Brain pericyte (primary cell): Measurements from ENCODE around the gene FRMD5.
"Not testable (repeated sequence)": the region's sequence is repeated elsewhere in the genome, so short reads cannot be mapped to it uniquely, and the experiment has no call there.

Experiments
- DNase-seq: peaks from one replicate; pipeline ENCODE4 v3.0.0-alpha.2; 2012; ENCODE audit warnings: low read depth, low spot score

Gene FRMD5

DNA sequence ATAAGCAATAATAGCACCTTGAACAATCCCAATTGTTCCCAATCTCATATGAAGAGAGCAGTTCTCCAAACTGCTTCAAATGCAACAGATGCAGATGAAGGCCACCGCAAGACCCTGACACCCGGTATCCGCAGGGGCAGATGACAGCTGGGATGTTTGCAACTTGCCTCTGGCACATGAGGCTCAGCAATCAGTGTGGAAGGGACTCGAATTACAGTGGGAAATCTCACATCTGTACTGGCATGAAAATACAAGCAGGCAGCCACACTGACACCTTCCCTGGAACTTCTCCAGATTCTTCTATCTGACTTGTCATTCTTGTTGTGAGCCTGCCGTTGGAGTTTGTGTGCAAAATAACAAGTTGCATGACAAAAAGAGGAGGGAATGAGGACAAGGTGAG lies 299.5 kb downstream of the FRMD5 start:
- DNase-seq: no peak

DNA sequence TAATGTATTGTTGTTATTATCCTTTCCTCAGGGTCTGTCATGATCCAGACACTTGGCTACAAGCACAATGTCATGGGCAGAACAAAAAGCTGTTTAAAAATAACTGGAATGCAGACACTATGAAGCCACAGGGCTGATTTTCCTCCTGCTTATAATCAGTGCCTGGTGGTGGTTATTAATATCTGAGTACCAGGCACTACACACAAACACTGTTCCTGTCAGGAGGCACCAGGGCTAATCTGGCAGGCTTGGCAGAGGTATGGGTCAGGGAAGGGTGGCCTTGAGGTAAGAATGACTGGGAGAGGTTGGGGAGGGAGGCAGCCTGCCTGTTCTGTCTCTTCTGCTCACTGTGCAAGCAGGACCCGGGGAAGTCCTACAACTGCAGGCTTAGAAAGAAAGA lies 301.1 kb downstream of the FRMD5 start:
- no peak for DNase-seq

DNA sequence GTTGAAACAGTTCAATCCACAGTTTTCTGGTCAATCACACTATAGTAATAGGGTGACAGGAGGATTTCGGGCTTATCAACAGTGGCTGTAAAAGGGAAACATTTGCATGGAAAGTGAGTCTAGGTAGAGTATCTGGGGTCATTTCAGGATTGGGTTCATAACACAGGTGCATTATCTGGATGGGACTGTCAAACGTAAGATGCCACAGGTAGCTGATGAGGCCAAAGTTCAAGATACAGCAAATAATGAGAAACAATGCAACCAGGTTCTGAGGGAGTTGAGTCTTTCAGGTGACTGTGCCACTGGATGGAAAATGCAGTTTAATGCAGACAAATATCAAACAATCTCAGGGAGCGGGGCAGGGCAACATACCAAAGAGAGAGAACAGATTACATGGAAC lies 306.0 kb downstream of the FRMD5 start:
- DNase-seq: no peak

DNA sequence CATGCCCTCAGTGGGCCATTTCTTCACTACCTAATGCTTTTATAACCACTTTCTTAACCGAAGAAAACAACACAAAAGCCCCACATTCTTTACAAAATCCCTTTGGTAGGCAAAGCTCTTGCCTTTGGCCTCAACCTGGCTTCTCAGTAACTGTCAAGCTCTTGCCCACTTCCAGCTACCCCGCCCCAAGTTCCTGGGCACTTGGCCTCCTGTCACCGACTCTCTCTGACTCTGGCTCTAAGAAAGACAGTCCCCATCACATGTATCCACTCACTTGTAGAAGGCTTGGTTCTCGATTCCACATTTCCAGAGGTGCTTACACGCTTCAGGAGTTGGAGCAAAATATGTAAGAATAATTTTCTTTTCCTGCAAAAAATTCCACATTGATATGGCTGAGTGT lies 307.2 kb downstream of the FRMD5 start:
- DNase-seq: no peak

DNA sequence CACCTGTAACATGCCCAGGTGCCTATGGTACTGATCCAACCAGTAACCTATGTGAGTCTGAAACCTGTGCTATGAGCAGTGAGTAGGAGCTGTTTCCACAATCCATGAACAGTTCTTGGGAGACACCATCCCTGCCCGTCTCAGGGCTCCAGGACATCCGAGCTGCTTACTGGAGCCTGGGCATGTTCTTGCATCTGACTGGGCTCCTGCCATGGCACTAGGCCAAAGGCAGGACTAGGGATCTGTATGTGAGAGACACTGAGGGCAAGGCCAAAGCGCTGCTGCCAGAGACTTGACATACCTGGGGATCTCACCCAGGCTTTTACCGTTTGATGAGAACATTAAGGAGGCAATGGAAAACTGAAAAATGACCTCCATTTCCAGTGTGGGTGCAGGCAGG lies 308.5 kb downstream of the FRMD5 start:
- DNase-seq: no peak

DNA sequence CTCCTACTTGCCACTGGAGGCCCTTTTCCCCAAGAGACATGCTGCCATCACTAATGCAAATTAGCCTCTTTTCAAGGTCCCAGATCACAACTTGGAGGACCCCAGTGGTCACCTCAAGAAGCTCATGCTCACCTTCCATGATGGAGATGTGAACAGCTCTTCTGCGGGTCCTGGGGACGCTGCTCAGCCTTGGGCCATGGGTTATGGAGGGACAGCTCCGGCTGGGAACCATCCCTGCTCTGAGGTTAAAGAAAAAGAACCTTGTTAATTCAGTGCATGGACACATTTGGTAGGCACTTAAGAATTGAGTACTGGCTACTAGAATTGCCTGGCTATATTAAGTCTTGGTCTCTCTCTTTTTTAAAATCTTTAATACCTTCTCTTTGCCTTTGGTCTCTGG lies 311.5 kb downstream of the FRMD5 start:
- no peak for DNase-seq

DNA sequence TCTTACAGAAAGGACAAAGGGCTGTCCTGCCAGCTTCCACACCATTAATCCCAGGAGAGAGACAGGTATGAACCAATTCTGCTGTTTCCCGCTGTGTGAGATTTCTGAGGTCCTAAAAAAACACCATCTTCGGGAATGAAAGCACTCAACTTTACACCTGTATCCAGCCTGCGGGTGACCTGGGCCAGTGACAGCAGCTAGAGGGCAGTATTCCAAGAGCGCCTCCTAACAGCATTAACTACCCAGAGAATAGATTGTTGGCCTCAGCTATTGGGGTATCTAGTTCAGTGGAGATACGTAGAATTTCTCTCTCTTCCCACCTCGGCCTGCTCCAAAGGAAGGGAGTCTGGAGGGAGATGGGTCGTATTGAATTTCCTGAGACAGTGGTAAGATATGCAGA lies 313.1 kb downstream of the FRMD5 start:
- DNase-seq: no peak

DNA sequence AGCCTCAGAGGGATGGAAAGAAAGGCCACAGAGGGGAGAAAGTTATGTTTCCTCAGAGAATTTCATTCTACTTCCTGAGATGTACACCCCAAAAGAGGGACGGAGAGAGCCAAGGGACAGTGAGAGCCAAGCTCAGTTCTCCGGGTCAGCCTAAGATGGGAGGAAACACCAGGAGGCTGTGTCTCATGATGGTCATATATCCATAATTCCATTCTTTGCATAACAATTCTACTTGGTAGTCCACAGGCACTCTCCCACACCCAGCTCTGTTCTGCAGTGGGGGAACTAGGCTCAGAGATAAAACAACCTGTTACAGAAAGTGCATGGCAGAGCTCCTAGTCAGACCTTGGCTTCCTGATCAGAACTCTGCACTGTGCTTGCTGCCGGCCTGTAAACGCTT lies 313.8 kb downstream of the FRMD5 start:
- DNase-seq: no peak

DNA sequence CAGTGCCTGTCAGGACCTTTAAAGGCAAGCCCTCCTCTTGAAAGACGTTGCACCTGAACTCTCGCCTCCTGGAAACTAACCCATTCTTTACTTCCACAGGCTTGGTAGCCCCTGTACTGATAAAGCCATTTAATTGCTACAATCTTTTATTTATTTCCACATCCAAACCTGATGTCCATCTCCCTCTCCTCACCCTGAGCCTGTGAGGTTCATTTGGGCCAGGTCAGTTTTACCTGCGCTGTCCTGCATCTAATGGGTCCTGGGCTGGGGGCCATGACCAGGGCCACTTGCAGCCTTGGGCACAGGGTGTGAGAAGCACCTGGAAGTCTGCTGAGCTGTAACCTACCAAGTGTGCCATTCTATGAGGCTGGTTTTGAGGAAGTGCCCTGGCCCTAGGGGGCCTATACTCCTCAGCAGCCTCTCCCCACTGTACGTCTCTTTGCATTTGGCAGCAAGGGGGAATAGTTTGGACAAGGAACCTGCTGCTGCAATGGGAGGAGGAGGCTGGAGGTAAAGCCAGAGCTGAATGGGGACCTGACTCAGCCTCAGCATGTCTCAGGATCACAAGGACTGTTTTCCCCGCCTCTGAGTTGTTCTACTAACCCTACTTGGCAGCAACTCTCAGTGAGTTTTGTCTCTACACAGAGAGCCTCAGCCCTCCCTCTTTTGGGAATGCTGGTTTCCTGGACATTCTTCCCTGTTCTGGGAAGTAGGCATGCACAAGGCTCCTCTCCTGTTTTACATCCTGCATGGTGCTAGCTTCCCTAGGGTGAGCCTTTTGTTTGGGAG lies 314.5 kb downstream of the FRMD5 start:
- no peak for DNase-seq

DNA sequence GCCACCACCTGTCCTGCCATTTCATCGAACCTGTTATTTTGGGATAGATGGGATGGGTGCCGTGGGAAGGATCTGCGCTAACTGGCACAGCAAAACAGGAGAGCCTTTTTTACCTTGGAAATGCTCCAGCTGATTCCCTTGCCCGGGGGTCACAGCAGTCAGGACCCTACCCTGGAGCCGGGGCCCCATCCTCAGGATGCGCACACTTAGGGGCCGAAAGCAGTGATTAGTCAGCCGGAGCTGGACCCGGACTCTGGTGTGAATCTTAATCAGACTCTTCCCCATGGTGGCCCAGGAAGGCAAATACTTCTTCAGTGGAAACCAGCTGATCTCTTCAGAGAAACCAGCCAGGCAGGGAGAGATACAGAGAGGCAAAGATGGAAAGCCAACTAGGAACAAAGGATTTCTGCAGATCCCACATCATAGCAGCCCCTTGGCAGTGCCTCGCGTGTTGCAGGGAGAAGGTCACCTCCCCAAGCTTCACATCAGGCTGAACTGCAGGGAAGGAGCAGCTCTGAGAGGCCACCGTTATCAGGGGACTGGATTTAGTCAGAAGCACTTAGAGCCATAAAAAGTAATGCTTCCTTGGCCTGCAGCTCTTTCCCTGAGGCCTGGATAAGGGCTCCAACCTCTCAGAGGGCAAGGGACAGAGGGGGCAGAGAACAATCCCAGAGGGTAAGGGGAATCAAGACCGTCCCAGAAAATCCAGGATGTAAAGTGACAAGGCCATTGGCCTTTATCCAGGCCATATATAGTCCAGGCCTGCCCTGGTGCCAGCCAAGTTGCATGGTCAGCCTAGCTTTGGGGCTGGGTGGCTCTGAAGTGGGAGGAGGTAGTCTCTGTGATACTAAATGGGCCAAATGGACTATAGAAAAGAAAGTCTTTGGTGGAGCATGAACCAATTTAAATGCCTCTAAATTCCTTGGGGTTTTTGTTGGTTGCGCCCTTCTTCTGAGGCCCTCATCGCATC lies 315.4 kb downstream of the FRMD5 start:
- no peak for DNase-seq

DNA sequence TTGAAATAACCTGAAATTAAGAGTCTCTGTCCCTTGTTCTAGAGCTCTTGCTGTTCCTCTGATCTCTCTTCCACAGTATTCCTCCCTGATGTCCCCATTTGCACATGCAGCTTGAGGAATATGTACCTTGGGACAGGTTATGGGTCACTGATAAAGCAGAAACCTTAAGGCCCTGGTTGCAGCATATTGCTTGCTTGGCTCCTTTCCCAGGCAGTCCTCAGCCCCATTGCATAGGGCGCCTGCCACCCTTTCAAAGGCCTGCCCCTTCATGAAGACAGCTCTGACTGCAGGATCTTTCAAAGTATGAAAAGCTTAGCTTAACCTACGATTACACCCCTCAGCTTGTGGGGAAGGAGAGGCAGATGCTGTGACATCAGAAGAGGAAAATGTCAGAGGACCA lies 316.6 kb downstream of the FRMD5 start:
- DNase-seq: no peak

DNA sequence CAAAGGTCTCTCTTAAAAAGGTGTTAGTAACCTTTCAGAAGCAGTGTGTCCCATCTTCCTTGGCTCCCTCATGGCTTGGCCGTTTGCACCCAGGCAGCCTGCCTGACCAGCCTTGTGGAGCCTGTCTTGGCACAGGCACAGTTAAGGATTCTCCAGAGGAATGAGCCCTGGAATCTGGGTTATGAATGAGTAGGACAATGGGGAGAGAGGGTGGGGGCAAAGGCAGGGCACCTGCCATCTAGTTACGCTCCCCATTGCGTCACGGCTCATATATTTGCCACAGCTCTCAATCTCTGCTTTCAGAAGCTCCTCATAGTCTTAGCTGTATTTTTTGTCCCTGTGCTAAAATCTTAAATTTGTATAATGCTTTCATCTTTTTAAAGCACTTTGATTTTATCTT lies 317.7 kb downstream of the FRMD5 start:
- DNase-seq: no peak

DNA sequence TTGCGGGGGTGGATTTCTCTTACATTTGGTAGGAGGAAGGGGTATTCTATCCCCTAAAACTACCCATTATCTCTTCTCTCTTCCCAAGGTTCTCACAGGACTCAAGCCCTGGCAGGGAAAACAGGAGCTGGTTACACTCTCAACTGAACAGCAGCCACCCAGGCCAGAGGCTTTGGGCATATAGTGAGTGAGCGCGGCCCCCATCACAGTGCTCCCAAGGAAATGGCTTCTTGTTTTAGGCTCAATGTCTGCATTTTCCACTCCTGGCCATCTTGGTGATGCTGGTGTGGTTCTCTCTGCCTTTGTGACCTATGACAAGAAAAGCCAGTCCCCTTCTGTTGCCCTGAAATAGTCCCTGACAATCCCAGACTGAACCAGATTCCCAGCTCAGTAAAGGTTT lies 318.2 kb downstream of the FRMD5 start:
- DNase-seq: no peak

DNA sequence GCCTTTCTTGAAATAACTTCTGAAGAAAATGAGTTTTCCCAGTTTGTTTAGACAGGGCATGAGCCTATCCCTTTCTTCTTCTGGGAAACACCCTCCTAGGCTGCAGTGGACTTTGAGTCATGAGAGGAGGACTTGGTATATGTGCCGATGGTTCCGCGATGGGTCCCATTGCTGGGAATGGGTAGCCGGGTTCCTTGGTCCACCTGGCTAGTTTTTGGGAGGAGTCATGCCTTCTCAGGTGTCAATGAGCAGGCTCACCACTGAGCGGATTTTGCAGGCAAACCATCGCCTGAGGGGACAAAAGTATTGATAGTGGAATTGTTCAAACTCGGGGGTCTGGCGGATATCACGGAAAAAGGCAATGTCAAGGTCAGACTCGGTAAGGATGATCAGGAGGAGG lies 321.4 kb downstream of the FRMD5 start:
- no peak for DNase-seq

DNA sequence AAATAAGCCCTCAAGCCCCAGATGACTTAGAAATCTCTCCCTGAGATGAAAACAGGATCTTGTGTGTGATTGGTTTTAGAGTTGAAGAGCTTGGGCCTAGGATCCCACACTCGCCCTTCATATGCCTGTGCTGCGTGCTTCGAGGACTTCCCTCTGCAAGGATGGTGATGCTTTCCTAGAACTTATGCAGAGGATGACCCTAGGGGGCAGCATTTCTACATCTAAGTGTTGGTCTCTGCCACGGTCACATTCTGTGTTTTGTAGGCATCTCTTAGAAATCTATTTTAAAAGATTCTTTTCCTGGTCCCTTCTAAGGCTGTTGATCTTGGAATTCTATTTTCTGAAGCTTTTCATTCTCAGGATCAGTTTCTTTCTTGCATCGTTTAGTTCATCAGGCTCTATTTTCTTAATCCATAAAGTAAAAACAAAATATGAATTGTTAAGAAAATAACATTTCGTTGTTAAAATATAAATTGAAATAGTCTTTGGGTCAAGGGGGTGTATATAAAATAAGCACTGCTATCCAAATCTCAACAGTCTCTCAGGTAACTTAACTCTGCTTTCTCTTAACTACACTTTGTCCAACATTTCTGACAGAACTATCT lies 322.6 kb downstream of the FRMD5 start:
- DNase-seq: peak; percentile 54

DNA sequence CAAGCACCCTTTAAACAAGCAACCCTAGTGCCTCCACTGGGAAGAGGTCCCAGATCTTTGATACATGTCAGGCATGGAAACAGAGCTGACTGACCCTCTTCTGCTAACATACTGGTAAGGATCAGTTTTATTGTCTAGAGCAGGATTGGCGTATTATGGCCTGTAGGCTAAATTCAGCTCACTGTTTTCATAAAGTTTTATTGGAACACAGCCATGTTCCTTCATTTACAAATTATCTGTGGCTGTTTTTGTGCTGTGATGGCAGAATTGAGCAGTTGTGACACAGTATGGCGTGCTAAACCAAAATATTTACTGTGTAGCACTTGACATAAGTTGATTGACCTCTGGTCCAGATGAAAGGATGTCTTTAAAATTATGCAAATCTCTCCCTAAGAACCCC lies 323.2 kb downstream of the FRMD5 start:
- no peak for DNase-seq

DNA sequence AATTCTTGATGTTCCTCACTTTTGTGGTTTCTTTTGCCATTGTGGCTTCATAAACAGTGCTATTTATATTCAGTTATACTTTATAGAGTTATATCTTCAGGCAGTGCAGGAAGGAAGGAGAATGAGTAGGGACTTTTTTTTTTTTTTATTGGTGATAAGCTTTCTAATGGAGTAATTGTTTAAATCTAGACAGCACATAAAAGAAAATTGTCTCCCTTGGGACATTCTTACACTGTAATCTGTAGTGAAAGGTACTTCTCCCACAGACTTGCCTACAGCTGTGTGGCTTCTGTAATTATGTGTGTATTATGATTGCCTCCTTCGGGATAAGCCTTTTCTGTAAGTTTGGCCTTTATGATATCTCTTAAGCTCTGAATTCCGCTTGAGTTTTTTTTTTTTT lies 326.7 kb downstream of the FRMD5 start:
- no peak for DNase-seq

DNA sequence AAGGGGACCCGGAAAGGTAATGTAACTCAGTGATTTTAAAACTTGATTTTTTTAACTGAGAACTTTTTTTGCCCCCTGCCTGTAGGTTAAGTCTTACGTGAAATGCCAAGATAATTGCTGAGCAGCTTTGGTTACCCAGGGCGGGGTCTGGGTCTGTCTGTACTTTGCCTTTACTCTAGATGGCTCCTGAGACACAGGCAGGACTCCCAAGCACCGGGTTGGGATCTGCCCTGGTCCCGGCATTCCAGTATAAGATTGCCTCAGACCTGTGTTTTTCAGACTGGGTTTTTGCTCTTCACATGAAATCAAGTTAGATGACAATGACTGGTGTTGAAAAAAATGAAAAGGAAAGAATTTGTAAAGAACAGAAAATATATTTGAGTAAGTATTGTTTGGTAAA lies 328.0 kb downstream of the FRMD5 start:
- no peak for DNase-seq

DNA sequence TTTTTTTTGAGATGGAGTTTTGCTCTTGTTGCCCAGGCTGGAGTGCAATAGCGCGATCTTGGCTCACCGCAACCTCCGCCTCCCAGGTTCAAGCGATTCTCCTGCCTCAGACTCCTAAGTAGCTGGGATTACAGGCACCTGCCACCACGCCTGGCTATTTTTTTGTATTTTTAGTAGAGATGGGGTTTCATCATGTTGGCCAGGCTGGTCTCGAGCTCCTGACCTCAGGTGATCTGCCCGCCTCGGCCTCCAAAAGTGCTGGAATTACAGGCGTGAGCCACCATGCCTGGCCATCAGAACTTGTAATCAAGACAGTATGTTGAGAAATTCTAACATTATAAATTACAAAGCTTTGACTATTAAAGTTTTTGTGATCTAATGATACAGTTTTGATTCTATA lies 328.4 kb downstream of the FRMD5 start:
- DNase-seq: not testable (repeated sequence)

DNA sequence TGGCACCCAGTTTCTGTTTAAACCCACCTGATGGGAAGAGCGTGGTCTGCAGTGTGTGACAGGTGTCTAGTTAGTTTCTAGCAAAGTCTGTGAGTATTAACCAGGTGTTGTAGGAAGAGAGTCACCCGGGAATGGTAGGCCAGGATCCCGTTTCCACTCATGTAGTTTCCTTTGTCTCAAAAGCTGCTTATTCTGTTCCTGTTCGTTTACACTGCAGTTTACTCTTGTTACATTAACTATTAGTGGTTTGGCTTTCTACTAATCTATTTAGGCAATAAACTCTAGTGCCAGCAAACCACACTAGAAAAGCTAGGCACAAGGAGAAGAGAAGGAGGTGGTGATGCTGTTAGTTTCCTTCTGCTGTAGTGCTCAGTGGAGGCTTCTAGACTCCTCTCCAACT lies 335.5 kb downstream of the FRMD5 start:
- no peak for DNase-seq

DNA sequence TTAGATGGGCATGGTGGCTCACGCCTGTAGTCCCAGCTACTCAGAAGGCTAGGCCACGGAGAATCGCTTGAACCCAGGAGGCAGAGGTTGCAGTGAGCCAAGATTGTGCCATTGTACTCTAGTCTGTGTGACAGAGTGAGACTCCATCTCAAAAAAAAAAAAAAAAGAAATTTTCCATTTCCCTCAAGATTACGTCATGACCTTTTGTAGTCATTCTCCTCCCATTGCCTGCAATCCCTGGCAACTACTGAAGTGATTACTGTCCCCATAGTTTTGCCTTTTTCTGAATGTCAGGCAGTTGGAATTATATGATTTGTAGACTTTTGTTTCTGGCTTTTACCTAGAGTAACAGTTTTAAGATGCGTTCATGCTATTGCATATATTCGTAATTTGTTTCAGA lies 340.3 kb downstream of the FRMD5 start:
- no peak for DNase-seq

DNA sequence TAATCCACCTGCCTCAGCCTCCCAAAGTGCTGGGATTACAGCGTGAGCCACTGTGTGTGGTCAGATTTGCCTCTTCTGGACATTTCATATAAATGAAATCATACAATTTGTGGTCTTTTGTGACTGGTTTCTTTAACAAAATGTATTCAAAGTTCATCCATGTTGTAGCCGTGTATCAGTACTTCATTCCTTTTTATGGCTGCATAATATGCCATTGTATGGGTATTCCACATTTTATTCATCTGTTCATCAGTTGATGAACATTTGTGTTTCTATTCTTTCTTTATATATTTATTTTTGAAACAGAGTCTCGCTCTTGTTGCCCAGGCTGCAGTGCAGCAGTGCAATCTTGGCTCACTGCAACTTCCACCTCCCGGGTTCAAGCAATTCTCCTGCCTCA lies 342.5 kb downstream of the FRMD5 start:
- no peak for DNase-seq

DNA sequence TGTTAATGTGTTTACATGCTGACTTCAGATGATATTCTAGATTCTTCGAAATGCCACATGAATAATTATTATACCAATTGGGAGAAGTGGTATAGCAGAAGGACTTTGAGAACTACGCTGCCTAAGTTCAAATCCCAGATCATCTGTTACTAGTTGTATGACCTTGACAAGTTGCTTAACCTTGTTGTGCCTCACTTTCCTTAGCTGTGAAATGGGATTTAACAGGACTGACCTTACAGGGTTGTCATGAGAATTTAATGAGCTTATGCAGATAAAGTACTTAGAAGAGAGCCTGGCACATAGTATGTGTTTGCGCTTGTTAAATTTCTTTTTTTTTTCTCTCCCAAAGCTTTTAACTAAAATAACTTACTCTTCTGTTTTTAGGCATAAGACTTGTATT lies 343.8 kb downstream of the FRMD5 start:
- DNase-seq: no peak
